SK-N-SH (cell line): ENCODE data around the gene PER2. TPM values are rescaled to one million over a fixed set of nuclear protein-coding genes. Genes with fewer than 3 reads are reported as not detected.
A peak's percentile ranks its signal among the peaks of the same experiment; 100 is the strongest.

Source experiments
- CTCF ChIA-PET: fragments of 300-600, 350-600 bp; formaldehyde crosslinking; extraction: SDS; loops from one replicate; lab custom pipeline; 2021; lab: Yijun Ruan, JAX
- POLR2A ChIA-PET: fragments of 350-600 bp; sonication (Branson Sonifier 250); formaldehyde crosslinking; extraction: SDS; loops from one replicate; lab custom pipeline; 2020; ENCODE audit warnings: antibody characterized with exemption, inconsistent platforms; lab: Yijun Ruan, JAX
- DNase-seq: peaks from one replicate; pipeline ENCODE4 v3.0.0; 2012
- H2AFZ ChIP-seq: fragments of 200-600 bp; sonication (generic); 2 replicates; pipeline ENCODE4 v1.8.1; 2016; ENCODE audit warnings: antibody characterized with exemption, mild to moderate bottlenecking, low read depth
- H3F3A ChIP-seq: fragments of 200-600 bp; sonication (generic); replicated peaks from 2 replicates; pipeline ENCODE3; 2016; ENCODE audit warnings: antibody characterized with exemption, mild to moderate bottlenecking; ENCODE audit not compliant: insufficient read depth
- H3K27ac ChIP-seq, 2 experiments: fragments of 200-500 bp in 1 of 2; fragments of 200-600 bp in 1 of 2; sonication (Bioruptor generic) in 1 of 2; sonication (generic), shearing (Covaris generic) in 1 of 2; 2 replicates each; pipeline versions ENCODE4 v1.5.1 to v1.6.1; 2014 to 2016; ENCODE audit warnings: low read depth in 2 of 2, inconsistent platforms in 1 of 2, low read length in 1 of 2, mild to moderate bottlenecking in 1 of 2, mixed read lengths in 1 of 2
- H3K27me3 ChIP-seq: fragments of 200-600 bp; sonication (generic), shearing (Covaris generic); 2 replicates; pipeline ENCODE4 v1.6.1; 2016; ENCODE audit warnings: mixed run types; ENCODE audit not compliant: insufficient read depth
- H3K36me3 ChIP-seq, 2 experiments: fragments of 200-500 bp in 1 of 2; fragments of 200-600 bp in 1 of 2; sonication (Bioruptor generic) in 1 of 2; sonication (generic) in 1 of 2; replicated peaks in 1 of 2; 2 replicates each; pipeline versions ENCODE3 to v1.5.1; 2014 to 2016; ENCODE audit warnings: low read length in 1 of 2, mild to moderate bottlenecking in 1 of 2; ENCODE audit not compliant: insufficient read depth in 2 of 2, control insufficient read depth in 1 of 2
- H3K4me1 ChIP-seq, 2 experiments: fragments of 200-500 bp in 1 of 2; fragments of 200-600 bp in 1 of 2; sonication (Bioruptor generic) in 1 of 2; sonication (generic), shearing (Covaris generic) in 1 of 2; 2 replicates each; pipeline versions ENCODE4 v1.5.1 to v1.6.1; 2014 to 2016; ENCODE audit warnings: low read depth in 1 of 2, low read length in 1 of 2, mixed run types in 1 of 2; ENCODE audit not compliant: insufficient read depth in 2 of 2, control insufficient read depth in 1 of 2
- H3K4me2 ChIP-seq: fragments of 200-600 bp; sonication (generic), shearing (Covaris generic); 2 replicates; pipeline ENCODE4 v1.6.1; 2017; ENCODE audit warnings: mixed run types
- H3K4me3 ChIP-seq, 2 experiments: fragments of 200-500 bp in 1 of 2; fragments of 200-600 bp in 1 of 2; sonication (Bioruptor generic) in 1 of 2; sonication (generic), shearing (Covaris generic) in 1 of 2; 2 replicates each; pipeline versions ENCODE4 v1.5.1 to v1.8.1; 2014 to 2016; ENCODE audit warnings: low read depth in 2 of 2, inconsistent platforms in 1 of 2, low read length in 1 of 2, mild to moderate bottlenecking in 1 of 2, mixed read lengths in 1 of 2, moderate library complexity in 1 of 2
- H3K79me2 ChIP-seq: fragments of 200-600 bp; sonication (generic); 2 replicates; pipeline ENCODE4 v1.8.1; 2017; ENCODE audit warnings: mild to moderate bottlenecking; ENCODE audit not compliant: insufficient read depth
- H3K9ac ChIP-seq: fragments of 200-600 bp; sonication (generic); 2 replicates; pipeline ENCODE4 v1.6.1; 2017; ENCODE audit warnings: mixed run types
- H3K9me2 ChIP-seq: fragments of 200-600 bp; sonication (generic); 2 replicates; pipeline ENCODE4 v1.6.1; 2017; ENCODE audit warnings: mixed run types
- H3K9me3 ChIP-seq: fragments of 200-600 bp; sonication (generic); 2 replicates; pipeline ENCODE4 v1.6.1; 2017; ENCODE audit warnings: mixed run types, mild to moderate bottlenecking, moderate library complexity
- H4K20me1 ChIP-seq: fragments of 200-600 bp; sonication (generic); 2 replicates; pipeline ENCODE4 v1.6.1; 2017; ENCODE audit warnings: mild to moderate bottlenecking, mixed run types; ENCODE audit not compliant: insufficient read depth
- ELF1 ChIP-seq: IDR thresholded peaks from 2 replicates; pipeline ENCODE4 v1.4.0; 2012
- EZH2phosphoT487 ChIP-seq: fragments of 200-600 bp; sonication (generic); IDR thresholded peaks from 2 replicates; pipeline ENCODE4 v1.6.1; 2017; ENCODE audit warnings: low read depth, mixed run types, mild to moderate bottlenecking, antibody characterized with exemption, moderate library complexity, borderline replicate concordance
- FOXM1 ChIP-seq: IDR thresholded peaks from 2 replicates; pipeline ENCODE4 v1.4.0; 2012; ENCODE audit warnings: low read depth, mild to moderate bottlenecking
- GABPA ChIP-seq: IDR thresholded peaks from 2 replicates; pipeline ENCODE4 v1.4.0; 2012; ENCODE audit warnings: low read depth, mild to moderate bottlenecking
- GATA2 ChIP-seq: sonication (generic); formaldehyde crosslinking; IDR thresholded peaks from 2 replicates; pipeline ENCODE4 v1.5.0; 2020; ENCODE audit warnings: mild to moderate bottlenecking, missing genetic modification reagents
- IRF3 ChIP-seq: fragments of 150-350 bp; IDR thresholded peaks from 2 replicates; pipeline ENCODE4 v1.6.1; 2016; ENCODE audit warnings: mild to moderate bottlenecking, low read depth, low read length
- MXI1 ChIP-seq: IDR thresholded peaks from 2 replicates; pipeline ENCODE4 v1.6.1; 2012; ENCODE audit warnings: mild to moderate bottlenecking, low read depth, low read length, improper control_type of control experiment
- NFIC ChIP-seq: IDR thresholded peaks from 2 replicates; pipeline ENCODE4 v1.4.0; 2012; ENCODE audit warnings: borderline replicate concordance
- RAD21 ChIP-seq: IDR thresholded peaks from 2 replicates; pipeline ENCODE4 v1.6.1; 2012; ENCODE audit warnings: mild to moderate bottlenecking, low read length
- RCOR1 ChIP-seq: fragments of 150-350 bp; IDR thresholded peaks from 2 replicates; pipeline ENCODE4 v1.6.1; 2017; ENCODE audit warnings: antibody characterized with exemption, low read length
- RXRA ChIP-seq: IDR thresholded peaks from 2 replicates; pipeline ENCODE4 v1.4.0; 2012; ENCODE audit warnings: low read depth, mild to moderate bottlenecking, borderline replicate concordance
- SMC3 ChIP-seq: IDR thresholded peaks from 2 replicates; pipeline ENCODE4 v1.6.1; 2012; ENCODE audit warnings: low read depth, low read length, improper control_type of control experiment
- WGBS: methylation state at CpG from one replicate; pipeline ENCODE4 v1.1.6; 2017; ENCODE audit warnings: low lambda C conversion rate; 5-methylcytosine and 5-hydroxymethylcytosine counted together
- polyA plus RNA-seq, 3 experiments: library from polyadenylated mRNA; depleted of rRNA; stranded (reverse); fragments of >200 nt; gene quantifications; 2 replicates each; pipeline ENCODE4 v1.2.3, GENCODE V29; 2012
- TF ChIP-seq, protein P1 (sequence below): IDR thresholded peaks from 2 replicates; pipeline ENCODE4; 2012
- TF ChIP-seq, protein P2 (sequence below): fragments of 200-600 bp; sonication (generic); IDR thresholded peaks from 2 replicates; pipeline ENCODE4 v1.6.1; 2017; ENCODE audit warnings: antibody characterized with exemption, mild to moderate bottlenecking, moderate library complexity

PER2 gene
- polyA plus RNA-seq, 1 of the 3 experiments (the other 2 are of a cell fraction), result 0.82 TPM

- CTCF ChIA-PET, result interaction anchor here (0.6 to 6.0 kb wide), 60 partner anchors 9 to 750 kb away, joined by 3 to 72 read pairs (median 4); partner anchors contain the start of genes ERFE, HES6 and PER2
- Histone ChIP-seq H3K4me3 (no peak overlapping the region; a peak in 1 of 4 replicates), H3K27me3 (no peaks in the 10 kb centered on the region), H3K9me3 (no peaks in the 10 kb centered on the region), H3K4me2 (no peak overlapping the region), H3K9me2 (no peaks in the 10 kb centered on the region), H3K79me2 (no peaks in the 10 kb centered on the region), H3F3A (peaks cover 3% of the 10 kb centered on the region), H3K27ac (0 out of 4 replicates have a peak overlapping the region, but pooled peaks of 1 of the 2 experiments have one; percentile 11), H2AFZ (no peak overlapping the region), H4K20me1 (no peaks in the 10 kb centered on the region), H3K9ac (no peak overlapping the region), H3K36me3 (peaks cover 0 to 8% of the 10 kb centered on the region in 2 experiments), H3K4me1 (peaks cover 0 to 16% of the 10 kb centered on the region in 2 experiments; a peak in 1 of 4 replicates)
- DNase-seq, result peak; percentile 89
- WGBS, result 39% methylated on average over 13 of the region's 13 CpGs
- TF ChIP-seq FOXM1 (no peak), RCOR1 (peak; percentile 43; the same call in 1 of the 2 replicates), RAD21 (peak; percentile 91), EZH2phosphoT487 (no peak), SMC3 (peak; percentile 65), GABPA (no peak), ELF1 (no peak), RXRA (no peak), MXI1 (no peak; the same call in 1 of the 2 replicates), NFIC (no peak), GATA2 (CRISPR knock-in tag) (no peak), IRF3 (no peak)
- TF ChIP-seq, protein P1, sequence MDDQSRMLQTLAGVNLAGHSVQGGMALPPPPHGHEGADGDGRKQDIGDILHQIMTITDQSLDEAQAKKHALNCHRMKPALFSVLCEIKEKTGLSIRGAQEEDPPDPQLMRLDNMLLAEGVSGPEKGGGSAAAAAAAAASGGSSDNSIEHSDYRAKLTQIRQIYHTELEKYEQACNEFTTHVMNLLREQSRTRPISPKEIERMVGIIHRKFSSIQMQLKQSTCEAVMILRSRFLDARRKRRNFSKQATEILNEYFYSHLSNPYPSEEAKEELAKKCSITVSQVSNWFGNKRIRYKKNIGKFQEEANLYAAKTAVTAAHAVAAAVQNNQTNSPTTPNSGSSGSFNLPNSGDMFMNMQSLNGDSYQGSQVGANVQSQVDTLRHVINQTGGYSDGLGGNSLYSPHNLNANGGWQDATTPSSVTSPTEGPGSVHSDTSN, result no peak
- TF ChIP-seq, protein P2, sequence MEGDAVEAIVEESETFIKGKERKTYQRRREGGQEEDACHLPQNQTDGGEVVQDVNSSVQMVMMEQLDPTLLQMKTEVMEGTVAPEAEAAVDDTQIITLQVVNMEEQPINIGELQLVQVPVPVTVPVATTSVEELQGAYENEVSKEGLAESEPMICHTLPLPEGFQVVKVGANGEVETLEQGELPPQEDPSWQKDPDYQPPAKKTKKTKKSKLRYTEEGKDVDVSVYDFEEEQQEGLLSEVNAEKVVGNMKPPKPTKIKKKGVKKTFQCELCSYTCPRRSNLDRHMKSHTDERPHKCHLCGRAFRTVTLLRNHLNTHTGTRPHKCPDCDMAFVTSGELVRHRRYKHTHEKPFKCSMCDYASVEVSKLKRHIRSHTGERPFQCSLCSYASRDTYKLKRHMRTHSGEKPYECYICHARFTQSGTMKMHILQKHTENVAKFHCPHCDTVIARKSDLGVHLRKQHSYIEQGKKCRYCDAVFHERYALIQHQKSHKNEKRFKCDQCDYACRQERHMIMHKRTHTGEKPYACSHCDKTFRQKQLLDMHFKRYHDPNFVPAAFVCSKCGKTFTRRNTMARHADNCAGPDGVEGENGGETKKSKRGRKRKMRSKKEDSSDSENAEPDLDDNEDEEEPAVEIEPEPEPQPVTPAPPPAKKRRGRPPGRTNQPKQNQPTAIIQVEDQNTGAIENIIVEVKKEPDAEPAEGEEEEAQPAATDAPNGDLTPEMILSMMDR, result peak; percentile 90
- POLR2A ChIA-PET, result interaction anchor here (0.8 kb wide), 1 partner anchor 103 kb away, joined by 3 read pairs; no protein-coding TSS in a partner anchor
These were observed 25.0 kb downstream of the PER2 start for GRCh38 chr2:238263204-238264071.
